OCI-LY7 (cell line): ENCODE data around the gene ZNF557. TPM values are rescaled to one million over a fixed set of nuclear protein-coding genes. Genes with fewer than 3 reads are reported as not detected.

Experiments used
- BruUV-seq: library from RNA; stranded (reverse); fragments of 400-500 nt; replicated peaks from 2 replicates; lab custom pipeline; 2021; lab: Mats Ljungman, UMichigan
- CTCF ChIA-PET: fragments of 300-600 bp; sonication (Branson Sonifier 250); formaldehyde crosslinking; loops from one replicate; lab custom pipeline; 2022; ENCODE audit warnings: antibody characterized with exemption; ENCODE audit not compliant: unreplicated experiment; lab: Charles Lee
- POLR2A ChIA-PET: fragments of 300-600 bp; sonication (Branson Sonifier 250); formaldehyde crosslinking; loops from one replicate; lab custom pipeline; 2022; ENCODE audit warnings: antibody characterized with exemption; lab: Charles Lee
- DNase-seq: peaks from one replicate; pipeline ENCODE4 v3.0.0-alpha.2; 2015; ENCODE audit warnings: low spot score
- H2AFZ ChIP-seq: fragments of 200-600 bp; sonication (generic), shearing (Covaris generic); 2 replicates; pipeline ENCODE4 v1.6.1; 2014; ENCODE audit warnings: mild to moderate bottlenecking, antibody characterized with exemption, low read length, moderate library complexity
- H3K27ac ChIP-seq: fragments of 200-600 bp; sonication (generic); 2 replicates; pipeline ENCODE4 v1.5.1; 2014; ENCODE audit warnings: mixed run types, low read depth, mild to moderate bottlenecking, moderate library complexity, low read length, inconsistent platforms; ENCODE audit not compliant: poor library complexity, severe bottlenecking
- H3K36me3 ChIP-seq: fragments of 200-600 bp; sonication (generic); 2 replicates; pipeline ENCODE4 v1.6.1; 2014; ENCODE audit warnings: mild to moderate bottlenecking, antibody characterized with exemption, low read length, moderate library complexity, mixed read lengths; ENCODE audit not compliant: insufficient read depth
- H3K4me1 ChIP-seq: fragments of 200-600 bp; sonication (generic); 2 replicates; pipeline ENCODE4 v1.5.1; 2014; ENCODE audit warnings: mild to moderate bottlenecking, low read length; ENCODE audit not compliant: insufficient read depth, poor library complexity, severe bottlenecking
- H3K4me2 ChIP-seq: fragments of 200-600 bp; sonication (generic); 2 replicates; pipeline ENCODE4 v1.6.1; 2014; ENCODE audit warnings: mild to moderate bottlenecking, low read length
- H3K4me3 ChIP-seq: fragments of 200-600 bp; sonication (generic); 2 replicates; pipeline ENCODE4 v1.5.1; 2014; ENCODE audit warnings: mild to moderate bottlenecking, low read depth, low read length; ENCODE audit not compliant: poor library complexity, severe bottlenecking
- H3K79me2 ChIP-seq: fragments of 200-600 bp; sonication (generic); 2 replicates; pipeline ENCODE4 v1.6.1; 2016; ENCODE audit warnings: low read depth, mild to moderate bottlenecking, low read length, moderate library complexity, mixed read lengths; ENCODE audit not compliant: insufficient read depth
- H3K9me2 ChIP-seq: fragments of 200-600 bp; sonication (generic); 2 replicates; pipeline ENCODE4 v1.6.1; 2016; ENCODE audit warnings: mild to moderate bottlenecking, low read length, mixed read lengths; ENCODE audit not compliant: insufficient read depth
- H3K9me3 ChIP-seq: fragments of 200-600 bp; sonication (generic); 2 replicates; pipeline ENCODE4 v1.6.1; 2014; ENCODE audit warnings: mild to moderate bottlenecking, mixed run types, low read length, mixed read lengths
- H4K20me1 ChIP-seq: fragments of 200-600 bp; sonication (generic); 2 replicates; pipeline ENCODE4 v1.6.1; 2014; ENCODE audit warnings: mild to moderate bottlenecking, antibody characterized with exemption, low read length, moderate library complexity, mixed read lengths; ENCODE audit not compliant: insufficient read depth
- CTCF ChIP-seq: fragments of 200-600 bp; sonication (generic); conservative IDR thresholded peaks from 2 replicates; pipeline ENCODE4 v1.5.1; 2014; ENCODE audit warnings: mild to moderate bottlenecking, antibody characterized with exemption, low read length, moderate library complexity, mixed read lengths
- EZH2phosphoT487 ChIP-seq: fragments of 200-600 bp; sonication (generic); IDR thresholded peaks from 2 replicates; pipeline ENCODE4 v1.6.1; 2018; ENCODE audit warnings: low read depth, borderline replicate concordance, mild to moderate bottlenecking, mixed run types, antibody characterized with exemption, low read length, moderate library complexity, mixed read lengths
- intact Hi-C: fragments of 100-400 bp; cut with micrococcal nuclease; formaldehyde crosslinking; loops from one replicate; pipeline ENCODE4 v1.10.0; 2022; ENCODE audit not compliant: unreplicated experiment
- total RNA-seq, 2 experiments: library from RNA; depleted of rRNA in 1 of 2; stranded (reverse); fragments of >200 nt in 1 of 2; shearing (Covaris generic) in 1 of 2; gene quantifications; 2 replicates each; pipeline ENCODE4 v1.2.3, GENCODE V29; 2014 to 2022

The ZNF557 gene
- total RNA-seq, 2 experiments from 2014 or later = 12.0 to 16.1 TPM

DNA sequence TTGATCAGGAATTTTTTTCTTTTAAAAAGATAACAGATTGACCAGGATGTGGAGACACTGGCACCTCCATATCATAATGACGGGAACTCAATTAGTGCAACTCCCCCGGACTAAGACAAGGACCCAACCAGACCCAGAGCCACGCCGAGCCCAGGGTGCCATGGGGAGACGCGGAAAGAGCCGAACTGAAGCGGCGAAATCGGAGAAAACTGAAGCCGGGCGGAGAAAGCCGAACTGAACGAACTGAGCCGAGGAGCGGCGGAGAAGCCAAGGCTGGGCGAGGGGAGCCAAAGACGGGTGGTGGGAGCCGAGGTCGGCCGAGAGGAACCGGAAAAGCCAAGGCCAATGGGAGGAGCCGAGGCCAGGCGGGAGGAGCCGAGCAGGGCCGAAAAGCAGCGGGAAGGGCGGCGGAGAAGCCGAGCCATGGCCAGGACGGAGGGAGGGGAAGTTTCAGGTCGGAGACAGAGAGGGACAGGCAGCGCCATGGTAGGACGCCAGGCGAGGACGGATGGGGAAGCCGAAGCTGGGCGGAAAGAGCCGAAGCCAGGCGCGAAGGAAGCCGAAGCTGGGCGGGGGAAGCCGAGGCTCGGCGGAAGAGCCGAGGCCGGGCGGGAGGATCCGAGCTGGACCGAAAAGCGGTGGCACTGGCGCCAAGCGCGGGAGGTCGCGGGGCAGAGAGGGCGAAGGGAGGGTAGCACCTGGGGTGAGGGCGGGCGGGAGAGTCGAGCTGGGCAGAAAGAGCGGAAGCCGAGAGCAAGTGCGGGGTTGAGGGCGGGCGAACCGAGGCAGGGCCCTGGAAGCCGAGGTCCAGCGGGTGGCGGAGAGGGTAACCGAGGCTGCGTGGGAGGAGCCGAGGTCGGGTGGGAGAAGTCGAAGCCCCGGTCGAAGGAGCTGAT, 29.4 kb downstream of the ZNF557 start:
- peak overlapping the region; percentile 86 for H3K4me2 ChIP-seq
- H2AFZ ChIP-seq = peak overlapping the region; percentile 38
- intact Hi-C loops = loop anchor here (2.0 kb wide), 1 partner anchor 250 kb away; the partner anchor contains the start of gene ARHGEF18
- H3K9me3 ChIP-seq = peaks cover 5% of the 10 kb centered on the region; the same call in 1 of the 2 replicates
- CTCF ChIA-PET = interaction anchor here (0.6 to 1.0 kb wide), 2 partner anchors 243 to 250 kb away, joined by 3 read pairs; partner anchors contain the start of gene ARHGEF18
- H3K36me3 ChIP-seq = no peaks in the 10 kb centered on the region
- no peaks in the 10 kb centered on the region for H4K20me1 ChIP-seq
- peaks cover 22% of the 10 kb centered on the region for H3K4me1 ChIP-seq
- TF ChIP-seq EZH2phosphoT487 (no peak), CTCF (no peak)
- H3K9me2 ChIP-seq = no peaks in the 10 kb centered on the region
- H3K79me2 ChIP-seq = no peaks in the 10 kb centered on the region
- peak overlapping the region; percentile 57 for H3K27ac ChIP-seq
- peak; percentile 93 for DNase-seq
- POLR2A ChIA-PET = interaction anchor here (0.6 to 1.8 kb wide), 16 partner anchors 14 to 251 kb away, joined by 3 to 10 read pairs (median 4); partner anchors contain the start of genes ARHGEF18 and ZNF557
- BruUV-seq = no TSS peak
- peak overlapping the region; percentile 67 for H3K4me3 ChIP-seq

DNA sequence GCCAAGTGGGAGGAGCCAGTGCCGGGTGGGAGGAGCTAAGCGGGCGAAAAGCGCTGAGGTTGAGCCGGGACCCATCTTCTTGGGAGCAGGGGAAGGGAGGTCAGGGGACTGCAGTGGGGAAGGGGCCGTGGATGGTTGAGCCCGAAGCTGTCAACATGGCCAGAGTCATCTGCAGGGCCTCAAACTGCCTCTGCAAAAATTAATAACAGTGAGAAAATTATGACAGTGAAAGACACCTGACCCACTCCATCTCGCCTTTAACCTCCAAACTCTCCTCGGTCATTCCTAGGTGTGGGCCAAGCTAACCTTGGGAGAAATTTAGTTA, 30.1 kb downstream of the ZNF557 start:
- CTCF ChIA-PET = interaction anchor here (0.6 to 1.0 kb wide), 2 partner anchors 243 to 249 kb away, joined by 3 read pairs; partner anchors contain the start of gene ARHGEF18
- peak overlapping the region; percentile 86 for H3K4me2 ChIP-seq
- no peaks in the 10 kb centered on the region for H3K9me2 ChIP-seq
- H4K20me1 ChIP-seq = no peaks in the 10 kb centered on the region
- H3K79me2 ChIP-seq = no peaks in the 10 kb centered on the region
- peak overlapping the region; percentile 57 for H3K27ac ChIP-seq
- peaks cover 5% of the 10 kb centered on the region; the same call in 1 of the 2 replicates for H3K9me3 ChIP-seq
- no TSS peak for BruUV-seq
- peak overlapping the region; percentile 67 for H3K4me3 ChIP-seq
- no peaks in the 10 kb centered on the region for H3K36me3 ChIP-seq
- H3K4me1 ChIP-seq = peaks cover 25% of the 10 kb centered on the region
- H2AFZ ChIP-seq = peak overlapping the region; percentile 38
- DNase-seq = no peak
- POLR2A ChIA-PET = interaction anchor here (0.6 to 1.8 kb wide), 15 partner anchors 14 to 251 kb away, joined by 3 to 10 read pairs (median 4); partner anchors contain the start of genes ARHGEF18 and ZNF557
- intact Hi-C loops = loop anchor here (2.0 kb wide), 1 partner anchor 249 kb away; the partner anchor contains the start of gene ARHGEF18
- TF ChIP-seq CTCF = no peak
- TF ChIP-seq EZH2phosphoT487 = no peak
